GM21423 (cell line): ENCODE measurements around the gene SLC22A23.

Experiments used
- ATAC-seq: cut with Tn5 transposase; IDR thresholded peaks from one replicate; pipeline ENCODE4 v1.9.1; 2021; ENCODE audit warnings: mild to moderate bottlenecking, moderate library complexity; ENCODE audit not compliant: unreplicated experiment

SLC22A23 gene

DNA sequence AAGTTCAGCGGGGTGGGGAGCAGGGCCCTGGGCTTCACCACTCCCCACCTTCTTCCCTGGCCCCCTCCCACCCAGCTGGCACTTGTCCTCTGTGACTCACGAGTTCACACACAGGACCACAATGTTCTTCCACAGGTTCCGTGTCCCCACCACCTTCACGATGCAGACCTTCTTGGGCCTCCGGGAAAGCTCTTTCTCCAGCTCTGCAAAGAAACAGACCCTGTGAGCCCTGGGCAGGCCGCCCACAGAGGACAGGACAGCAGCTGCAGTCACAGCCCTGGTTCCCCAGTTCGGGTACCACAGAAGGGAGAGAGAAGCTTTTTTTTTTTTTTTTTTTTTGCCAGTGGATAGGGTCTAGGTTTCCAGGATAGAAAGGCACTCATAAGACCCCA, 167.2 kb downstream of the SLC22A23 start:
- ATAC-seq, result no peak

DNA sequence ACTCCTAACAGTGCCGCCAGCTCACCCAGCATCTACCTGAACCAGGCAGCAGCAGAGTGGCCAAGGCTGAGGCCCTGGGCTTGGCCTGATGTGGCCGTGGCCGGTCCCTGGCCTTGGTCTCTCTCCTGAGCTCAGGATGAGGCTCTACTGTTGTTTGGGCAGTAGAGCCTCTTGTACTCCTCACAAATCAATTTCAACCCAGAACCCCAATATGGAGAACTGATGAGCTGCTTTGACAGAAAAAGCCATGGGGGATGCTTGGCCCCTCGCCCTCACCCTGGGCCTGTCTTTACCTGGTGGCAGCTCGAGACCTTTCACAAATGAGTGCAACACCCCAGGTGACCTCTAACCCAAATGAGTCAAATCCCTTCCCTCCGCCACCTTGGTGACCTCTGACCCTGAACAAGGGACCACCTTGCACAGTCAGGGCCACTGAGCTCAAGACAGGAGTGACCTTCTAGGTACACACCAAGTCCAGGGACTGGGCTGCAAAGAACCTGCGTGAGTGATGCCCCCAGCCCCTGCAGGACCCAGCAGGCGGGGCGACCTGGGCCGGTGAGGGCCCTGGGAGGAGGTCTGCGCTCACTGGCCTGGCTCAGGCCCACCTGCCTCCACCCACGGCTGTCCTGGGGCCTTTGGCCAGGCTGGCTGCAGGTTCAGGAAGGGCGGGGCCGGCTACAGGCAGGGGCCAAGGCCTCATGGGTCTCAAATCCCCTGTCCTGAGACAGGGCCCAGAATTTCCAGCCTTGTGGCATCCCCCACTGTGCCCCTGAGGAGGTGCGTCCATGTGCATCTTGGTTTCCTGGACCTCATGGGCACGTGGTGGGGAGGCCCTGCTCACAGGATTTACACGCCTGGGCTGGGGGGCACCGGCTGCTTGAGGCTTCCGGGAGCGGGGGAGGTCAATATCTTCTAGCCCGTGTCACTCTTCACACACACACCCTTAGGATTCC, 167.9 kb downstream of the SLC22A23 start:
- ATAC-seq, result no peak

DNA sequence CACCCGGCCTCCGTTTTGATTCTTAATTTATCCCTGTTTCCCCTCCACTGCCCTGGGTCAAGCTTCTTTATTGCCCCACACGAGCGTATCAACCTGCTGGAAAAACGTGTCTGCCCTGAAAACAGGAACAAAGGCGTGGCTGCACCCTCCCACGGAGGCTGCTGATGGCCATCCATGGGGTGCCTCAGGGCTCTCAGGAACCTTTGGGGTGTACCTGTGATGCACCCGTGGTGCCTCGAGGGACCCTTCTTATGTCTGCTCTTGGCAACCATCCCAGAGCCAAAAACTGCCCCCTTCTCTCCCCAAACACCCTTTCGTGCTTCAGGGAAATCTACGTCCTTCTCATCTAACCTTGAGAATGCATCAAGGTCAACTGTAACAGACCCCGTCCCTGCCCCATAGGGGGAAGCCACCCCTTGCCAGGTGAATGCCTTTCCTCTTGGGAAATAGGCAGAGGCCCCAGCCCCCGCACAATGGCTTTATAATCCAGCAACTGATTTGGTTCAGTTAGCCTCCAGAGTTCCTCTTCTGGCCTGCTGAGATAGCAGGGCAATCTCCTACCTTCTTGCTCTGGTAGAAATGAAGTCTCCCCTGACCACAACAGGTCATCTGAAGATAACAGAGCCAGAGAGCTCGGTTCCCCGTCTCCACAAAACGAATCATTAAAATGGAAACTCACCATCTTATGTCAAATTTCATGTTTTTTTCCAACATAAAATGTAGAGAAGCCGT, 168.7 kb downstream of the SLC22A23 start:
- no peak for ATAC-seq

DNA sequence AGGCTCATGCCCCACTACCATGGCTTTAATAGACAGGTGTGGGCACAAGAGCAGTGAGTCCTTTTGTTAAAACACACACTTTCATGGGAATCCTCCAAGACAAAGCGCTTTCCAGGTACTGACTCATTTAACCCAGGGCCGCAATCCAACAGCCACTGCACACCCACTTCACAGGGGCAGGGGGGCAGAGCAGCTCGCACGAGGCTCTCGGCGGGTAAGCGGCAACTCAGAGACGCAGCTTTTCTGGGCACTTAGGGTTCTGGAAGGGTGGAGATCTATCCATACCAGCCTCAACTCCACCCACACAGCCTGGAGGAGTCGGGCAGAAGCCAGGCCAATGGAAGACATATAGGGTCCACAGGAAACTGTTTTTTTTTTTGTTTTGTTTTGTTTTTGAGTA, 169.5 kb downstream of the SLC22A23 start:
- no peak for ATAC-seq

DNA sequence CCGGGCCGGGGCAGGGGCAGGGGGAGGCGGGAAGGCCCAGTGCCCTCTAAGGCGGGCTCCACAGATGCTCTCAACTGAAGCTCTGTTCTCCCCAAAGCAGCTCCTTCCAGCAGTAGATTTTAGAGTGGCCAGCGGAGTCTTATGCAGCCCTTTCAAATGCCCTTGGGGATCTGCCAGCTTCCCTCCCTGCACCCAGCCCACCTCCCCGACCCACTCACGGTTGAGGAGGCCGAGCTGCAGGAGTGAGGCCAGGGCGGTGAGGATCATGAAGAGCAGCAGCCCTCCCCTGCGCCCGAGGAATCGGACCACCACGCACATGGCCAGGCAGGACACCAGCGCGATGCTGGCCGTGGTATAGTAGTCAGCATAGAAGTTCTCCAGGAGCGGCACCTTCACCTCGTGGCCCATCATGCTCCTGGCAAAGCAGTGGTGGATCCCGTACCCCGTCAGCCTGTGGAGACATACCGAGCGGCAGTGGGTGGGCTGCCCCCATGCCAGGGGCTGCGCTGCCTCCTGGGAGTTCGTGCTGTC, 170.1 kb downstream of the SLC22A23 start:
- ATAC-seq, result no peak

DNA sequence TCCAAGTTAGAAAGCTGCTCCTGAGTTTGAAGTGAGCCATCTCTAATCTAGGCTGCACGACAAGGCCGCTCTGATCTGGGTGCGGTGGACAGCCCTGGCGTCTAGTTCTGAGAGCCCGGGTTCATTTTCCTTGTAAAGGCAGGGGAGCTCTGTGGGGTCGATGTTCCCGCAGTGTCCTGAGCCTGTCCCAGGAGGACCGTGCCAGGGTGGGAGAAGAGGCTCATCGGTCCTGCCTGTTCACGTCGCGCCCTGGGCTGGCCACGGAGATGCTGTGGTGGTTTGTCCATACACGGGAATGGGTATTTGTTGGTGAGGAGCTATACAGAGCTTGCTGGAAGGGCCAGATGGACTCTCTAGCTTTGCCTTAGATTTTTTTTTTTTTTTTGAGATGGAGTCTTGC, 171.1 kb downstream of the SLC22A23 start:
- ATAC-seq, result no peak

DNA sequence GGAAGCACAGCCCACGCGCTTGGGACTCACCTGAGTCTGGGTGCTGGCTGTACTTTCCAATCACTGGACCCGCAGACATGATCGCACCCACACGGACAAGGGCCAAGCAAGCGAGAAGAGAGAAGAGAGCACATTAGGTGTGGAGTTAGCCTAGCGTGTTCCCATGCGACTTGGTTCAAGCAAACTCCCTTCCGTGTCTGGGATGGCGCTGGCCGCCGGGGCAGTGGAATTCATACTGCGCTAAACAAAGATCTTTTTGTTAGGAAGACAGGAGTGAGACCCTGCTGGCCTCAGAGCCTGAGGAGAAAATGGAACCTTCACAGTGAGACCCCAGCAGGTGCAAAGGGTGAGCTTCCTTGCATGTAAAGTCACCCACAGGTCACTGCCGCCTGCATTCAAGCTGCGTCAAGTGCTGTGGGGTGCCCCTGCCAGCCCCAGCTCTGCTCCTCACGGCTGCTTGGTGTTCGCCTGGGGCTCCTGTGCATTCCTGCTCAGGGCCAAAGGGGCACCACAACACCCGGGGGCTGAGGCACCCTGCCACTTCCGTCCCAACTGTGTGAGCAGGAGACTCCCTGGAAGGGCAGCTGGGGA, 171.7 kb downstream of the SLC22A23 start:
- no peak for ATAC-seq

DNA sequence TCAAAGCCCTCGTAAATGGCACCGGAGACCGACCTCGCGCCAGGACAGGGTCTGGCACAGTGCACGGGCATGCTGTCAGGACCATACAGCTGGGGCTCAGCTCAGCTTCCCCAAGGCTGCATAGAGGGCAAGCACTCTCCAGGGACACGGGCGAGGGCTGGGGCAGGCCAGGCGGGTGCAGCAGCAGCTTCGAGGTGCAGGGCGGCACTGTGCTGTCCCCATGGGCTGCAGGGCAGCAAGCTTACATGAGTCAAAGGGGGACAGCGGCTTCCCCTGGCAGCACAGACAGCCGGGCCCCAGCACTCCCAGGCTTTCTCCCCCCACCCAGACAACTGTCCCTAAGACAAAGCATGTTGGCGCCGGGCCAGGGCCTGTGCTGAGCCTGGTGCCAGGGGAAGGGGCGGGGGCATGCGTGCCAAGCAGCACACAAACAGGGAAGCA, 172.4 kb downstream of the SLC22A23 start:
- ATAC-seq, result no peak

DNA sequence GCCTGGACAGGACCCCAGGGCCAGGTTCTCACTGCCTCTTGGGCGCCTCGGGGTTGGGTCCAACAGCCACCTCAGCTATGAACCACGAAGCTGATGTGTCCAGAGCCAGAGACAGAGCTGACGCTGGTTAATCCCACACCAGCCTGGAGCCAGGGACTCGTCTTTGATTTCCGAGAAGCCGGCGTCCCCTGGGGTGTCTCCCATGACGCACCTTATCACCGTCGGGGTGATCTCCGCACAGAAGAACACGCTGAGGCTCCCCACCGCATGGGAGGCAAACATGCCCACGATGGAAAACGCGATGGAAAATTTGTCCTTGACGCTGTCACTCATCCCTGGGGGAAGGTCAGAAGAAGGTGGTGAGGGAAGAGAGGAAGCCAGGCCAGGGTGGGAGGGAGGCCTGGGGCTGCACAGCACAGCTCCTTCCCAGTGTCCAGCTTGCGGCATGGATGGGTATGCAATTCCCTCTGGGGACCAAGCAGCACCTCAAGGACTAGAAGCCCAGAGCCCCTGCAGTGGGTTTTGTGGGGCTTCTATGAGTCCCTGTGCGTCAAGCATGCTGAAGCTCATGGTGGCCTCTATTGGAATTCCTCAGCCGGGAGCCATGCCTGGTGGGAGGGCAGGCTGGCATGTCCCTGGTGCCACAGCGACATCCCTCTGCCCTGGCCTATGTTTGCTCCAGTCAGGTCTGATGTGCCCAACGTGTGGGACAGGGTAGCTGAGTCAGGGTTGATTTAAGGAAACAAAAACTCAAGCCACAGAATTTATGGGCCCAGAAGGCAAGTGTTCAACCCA, 173.0 kb downstream of the SLC22A23 start:
- ATAC-seq, result no peak

DNA sequence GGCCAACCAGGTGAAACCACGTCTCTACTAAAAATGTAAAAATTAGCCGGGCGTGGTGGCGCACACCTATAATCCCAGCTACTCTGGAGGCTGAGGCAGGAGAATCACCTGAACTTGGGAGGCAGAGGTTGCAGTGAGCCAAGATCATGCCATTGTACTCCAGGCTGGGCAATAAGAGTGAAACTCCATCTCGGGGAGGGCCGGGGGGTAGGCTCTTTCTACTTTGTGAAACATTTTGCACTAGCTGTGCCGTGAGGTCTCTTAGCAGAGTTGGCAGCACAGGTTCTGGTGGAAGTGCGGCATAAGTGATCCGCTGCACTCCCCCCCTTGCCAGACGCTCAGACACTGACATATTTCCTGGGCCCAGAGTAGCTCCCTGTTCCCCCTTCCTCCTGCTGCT, 173.6 kb downstream of the SLC22A23 start:
- no peak for ATAC-seq

DNA sequence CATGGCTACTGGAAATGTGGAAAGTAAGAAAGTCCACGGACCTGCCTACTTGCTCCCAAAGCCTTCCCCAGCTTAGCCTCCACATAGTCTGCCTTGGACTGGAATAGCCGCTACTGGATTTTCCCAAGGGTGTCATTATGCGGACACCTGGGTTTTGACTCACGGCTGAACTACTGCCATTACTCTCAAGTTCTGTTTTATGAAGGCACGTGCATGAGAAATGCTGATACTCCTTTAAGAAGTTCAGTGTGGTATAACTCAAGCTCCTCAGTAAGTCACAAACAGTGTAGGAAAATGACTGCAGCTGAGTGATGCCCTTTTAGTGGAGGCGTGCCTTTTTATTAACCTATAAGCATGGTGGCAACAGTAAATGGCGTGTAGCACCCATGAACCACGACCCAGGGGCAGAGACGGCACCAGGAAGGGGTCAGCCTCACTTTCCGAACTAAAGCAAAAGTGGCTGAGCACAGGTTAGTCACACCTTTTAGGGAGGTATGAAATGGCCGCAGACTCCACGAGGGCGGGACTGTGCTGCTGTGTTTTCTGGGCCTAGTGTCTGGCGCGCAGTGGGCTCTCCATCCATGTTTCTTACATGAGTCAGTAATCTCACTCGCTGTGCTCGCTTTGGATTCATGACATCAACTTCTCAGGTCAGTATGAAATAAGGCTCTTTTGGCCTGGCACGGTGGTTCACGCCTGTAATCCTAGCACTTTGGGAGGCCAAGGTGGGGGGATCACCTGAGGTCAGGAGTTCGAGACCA, 174.2 kb downstream of the SLC22A23 start:
- ATAC-seq, result no peak

DNA sequence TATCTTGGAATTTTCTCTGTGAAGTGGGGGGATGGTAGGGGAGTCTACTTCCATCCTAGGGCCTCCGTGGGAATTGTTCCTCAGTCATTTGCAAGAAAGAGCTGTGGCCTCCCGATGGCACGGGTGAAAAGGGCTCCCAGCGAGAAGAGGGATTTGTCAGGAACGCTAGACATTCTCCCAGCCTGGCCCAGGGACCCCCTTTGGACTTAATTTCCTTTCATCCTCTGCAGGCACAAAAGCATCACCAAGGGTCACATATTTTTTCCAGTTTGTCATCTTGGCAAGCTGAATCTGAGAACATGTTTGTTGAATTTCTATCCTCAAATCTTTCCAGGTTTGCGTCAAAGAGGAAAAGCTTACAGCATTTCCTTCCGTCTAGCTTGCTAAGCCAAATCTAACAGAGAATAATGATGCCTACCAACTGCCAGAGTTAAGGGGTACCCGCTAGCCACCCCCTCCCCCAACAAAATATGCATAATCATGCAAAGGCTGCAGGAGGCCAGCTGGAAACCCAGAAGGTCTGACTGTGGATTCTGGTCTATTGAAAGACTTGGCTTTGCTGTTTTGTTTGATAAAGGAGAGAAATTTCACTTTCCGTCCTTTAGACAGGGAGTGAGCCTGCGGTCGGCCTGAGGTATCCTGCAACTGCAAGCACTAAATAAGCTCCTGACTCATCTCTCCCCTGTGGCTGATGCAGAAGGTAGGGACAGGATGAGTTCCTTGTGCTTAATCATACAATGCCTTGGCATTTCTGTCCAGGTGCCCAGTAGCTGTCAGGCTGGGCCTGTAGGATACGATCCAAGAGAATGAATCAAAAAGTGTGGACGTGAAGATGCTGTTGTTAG, 175.0 kb downstream of the SLC22A23 start:
- no peak for ATAC-seq

DNA sequence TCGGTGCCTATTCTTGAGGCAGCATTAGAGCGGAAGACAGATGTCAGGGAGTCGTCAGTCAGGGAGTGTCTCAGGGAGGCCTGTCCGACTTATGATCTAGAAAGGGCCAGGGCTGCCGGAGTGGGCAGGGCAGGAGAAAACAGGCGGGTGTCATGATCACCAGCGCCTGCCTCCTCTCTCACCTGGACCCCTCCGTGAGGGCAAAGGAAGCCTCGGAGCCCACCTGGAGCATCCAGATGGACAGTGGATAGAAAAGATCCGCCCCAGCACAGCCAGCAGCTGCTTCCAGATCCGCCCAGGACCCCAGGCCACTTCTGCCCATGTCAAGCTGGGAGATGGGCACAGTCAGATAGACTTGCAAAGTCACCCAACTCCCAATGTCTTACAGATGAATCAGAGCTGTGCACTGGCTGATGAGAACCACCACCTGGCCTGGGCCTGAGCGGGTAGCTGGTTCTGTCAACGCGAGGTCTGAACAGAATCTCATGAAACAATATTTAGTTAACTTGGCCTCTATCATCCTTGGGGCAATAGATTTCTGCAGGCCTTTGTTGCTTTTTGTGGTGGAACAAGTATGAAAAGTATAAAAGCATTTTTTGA, 175.9 kb downstream of the SLC22A23 start:
- ATAC-seq, result no peak

DNA sequence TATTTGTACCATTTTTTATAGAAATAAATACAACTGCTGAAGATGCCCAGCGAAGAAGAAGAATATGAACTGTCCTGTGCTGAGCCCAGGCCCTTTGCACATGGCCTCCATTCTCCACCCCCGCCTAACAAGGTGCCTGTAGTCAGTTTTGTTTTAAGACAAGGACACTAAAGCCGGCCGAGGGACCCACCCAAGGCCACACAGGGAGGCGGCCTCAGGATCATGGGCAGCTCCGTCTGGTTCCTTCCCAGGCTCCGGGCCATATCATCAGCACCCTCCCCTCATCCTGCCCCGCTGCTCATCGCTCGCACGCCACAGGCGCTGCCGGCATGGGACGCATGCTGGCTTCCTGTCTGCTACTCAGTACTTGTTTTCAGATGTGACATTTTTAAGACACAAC, 176.8 kb downstream of the SLC22A23 start:
- ATAC-seq, result no peak

DNA sequence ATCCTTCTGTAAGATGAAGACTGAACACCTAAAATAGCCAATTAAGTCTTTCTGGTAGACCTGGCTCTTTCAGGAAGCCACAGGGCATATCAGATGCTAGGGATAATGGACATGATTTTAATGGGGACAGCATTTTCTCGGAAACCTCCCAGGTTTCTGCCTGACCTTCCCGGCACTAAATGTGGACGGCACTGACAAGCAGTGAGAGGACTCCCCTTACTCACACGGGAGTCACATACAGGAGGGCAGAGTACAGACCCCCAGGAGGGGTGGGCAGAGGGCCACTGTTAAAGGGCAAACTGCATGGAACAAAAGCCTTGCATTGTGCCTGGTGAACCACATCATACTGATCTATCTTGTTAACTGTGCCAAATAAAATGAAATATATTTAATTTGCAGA, 178.2 kb downstream of the SLC22A23 start:
- no peak for ATAC-seq

DNA sequence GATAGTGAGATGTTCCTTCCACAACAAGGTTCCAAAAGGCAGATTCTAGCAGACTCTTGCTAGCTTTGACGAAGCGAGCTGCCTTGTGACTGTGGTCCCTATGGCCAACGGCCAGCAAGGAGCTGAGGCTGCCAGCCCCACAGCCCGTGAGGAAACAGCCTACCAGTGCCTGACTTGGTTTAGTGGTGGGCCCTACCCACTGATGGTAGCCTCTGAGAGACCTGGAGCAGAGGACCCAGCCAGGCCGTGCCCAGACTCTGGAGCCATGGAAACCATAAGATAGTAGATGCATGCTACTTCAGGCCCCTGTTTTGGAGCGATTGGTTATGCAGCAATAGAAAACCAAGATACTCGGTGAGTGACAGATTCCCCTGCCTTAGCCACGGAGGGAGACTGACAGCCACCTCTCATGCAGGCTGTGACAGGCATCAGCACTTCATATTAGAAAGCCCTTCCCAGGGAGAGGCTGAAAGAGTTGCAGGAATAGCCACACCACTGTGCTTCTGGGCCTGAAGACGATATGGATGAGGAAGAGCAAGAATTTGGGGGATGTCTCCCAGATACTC, 178.9 kb downstream of the SLC22A23 start:
- ATAC-seq, result no peak

DNA sequence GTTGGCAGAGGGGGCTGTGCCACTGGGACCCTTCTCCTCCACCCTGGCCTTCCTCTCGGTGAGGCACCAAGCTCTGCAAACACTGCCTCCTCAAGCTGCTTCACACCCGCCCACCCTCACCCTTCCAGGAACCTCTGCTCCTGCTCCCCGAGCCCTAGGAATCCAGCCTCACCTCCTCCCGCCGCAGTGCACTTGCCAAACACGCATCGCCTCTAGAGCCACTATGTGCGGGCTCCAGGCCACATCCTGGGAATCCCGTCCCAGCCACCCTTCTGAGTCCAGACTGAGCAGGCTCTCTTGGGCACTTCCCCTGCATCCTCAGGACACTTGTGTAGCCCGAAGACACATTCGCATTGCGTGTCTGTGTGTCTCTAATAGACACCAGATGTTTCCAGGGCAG, 179.6 kb downstream of the SLC22A23 start:
- no peak for ATAC-seq
